Measurements from ENCODE around the gene MTNR1B. TPM values are rescaled to one million over a fixed set of nuclear protein-coding genes. Genes with fewer than 3 reads are reported as not detected.

The MTNR1B gene
- total RNA-seq, 2 donors from 2014 or later: 0.36 TPM; not detected in 1

Other genes starting within 250 kb of the MTNR1B start
- 10 to 100 TPM; 13.6 to 17.2 TPM for gene SLC36A4, start 228.3 kb downstream of the MTNR1B start, total RNA-seq